A549 treated with Mapracorat at 1 μM for 4 hours (cell line): ENCODE data around the gene TAOK3. TPM values are rescaled to one million over a fixed set of nuclear protein-coding genes. Genes with fewer than 3 reads are reported as not detected.

Experiments used
- total RNA-seq: library from RNA; stranded (reverse); fragments of 200-300 nt; extraction: Qiagen RNA extraction; gene quantifications from 5 replicates; pipeline ENCODE4 v1.2.3, GENCODE V29; 2022

The TAOK3 gene
- total RNA-seq, result 7.0 to 12.4 TPM (median 9.4 TPM) in 5 replicates

DNA sequence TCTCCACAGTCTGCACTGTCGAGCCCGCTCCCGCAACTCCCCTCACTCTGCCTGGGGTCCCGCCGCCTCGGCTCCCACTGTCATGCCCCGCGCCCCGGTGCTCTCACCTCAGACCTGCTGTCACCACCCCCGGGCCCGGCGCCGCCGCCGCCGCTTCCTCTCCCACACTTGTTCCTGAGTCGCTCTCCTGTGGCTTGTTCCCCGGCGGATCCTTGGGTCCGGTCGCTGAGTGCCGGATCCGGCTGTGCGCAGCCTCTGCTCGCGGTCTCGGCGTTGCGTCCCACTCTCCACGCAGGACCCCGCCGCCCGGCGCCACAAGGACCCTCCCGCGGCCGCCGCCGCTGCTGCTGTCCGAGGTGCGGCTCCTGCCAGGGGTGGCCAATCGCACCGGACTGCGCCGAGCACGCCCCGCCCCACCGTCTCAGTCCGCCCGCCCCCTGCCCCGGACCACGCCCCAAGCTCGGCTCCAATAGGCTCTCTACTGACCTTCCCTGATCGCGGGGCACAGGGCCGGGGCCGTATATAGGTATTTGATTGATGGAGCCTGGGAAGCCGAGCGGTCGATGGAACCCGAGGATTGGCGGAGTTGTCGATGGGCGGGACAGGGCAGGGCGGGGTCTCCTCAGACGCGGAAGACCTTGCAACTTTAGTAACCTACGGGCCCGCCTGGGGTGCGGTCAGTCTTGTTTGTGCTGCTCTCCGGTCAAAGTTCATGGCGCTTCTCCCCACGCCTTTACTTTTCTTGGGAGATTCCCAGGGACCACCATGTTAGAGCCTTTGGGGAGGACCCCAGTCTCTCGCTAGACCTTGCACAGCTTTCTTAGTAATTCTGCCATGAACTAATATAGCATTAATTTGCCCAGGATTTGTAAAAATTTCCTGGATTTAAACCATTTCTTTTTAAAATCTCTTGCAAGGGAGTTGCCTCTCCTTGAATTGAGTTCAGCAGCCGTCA, at the start of gene TAOK3:
Gene TAOK3 (minus strand): TSS at position 367 of the 955 bp plus-strand sequence. CDS start 117,340 bp downstream, outside the sequence.

GRCh38 chr12:118376089-118377020, 3.6 kb upstream of the TAOK3 start, which contains the start of gene SUDS3:
Gene SUDS3 (plus strand): TSS chr12:118376555. CDS start chr12:118376692, 137 bp downstream.

GRCh38 chr12:118135788-118136558, 236.7 kb downstream of the TAOK3 start, which contains the start of gene PEBP1:
Gene PEBP1 (plus strand): TSS chr12:118136124. CDS start chr12:118136210, 86 bp downstream.

DNA sequence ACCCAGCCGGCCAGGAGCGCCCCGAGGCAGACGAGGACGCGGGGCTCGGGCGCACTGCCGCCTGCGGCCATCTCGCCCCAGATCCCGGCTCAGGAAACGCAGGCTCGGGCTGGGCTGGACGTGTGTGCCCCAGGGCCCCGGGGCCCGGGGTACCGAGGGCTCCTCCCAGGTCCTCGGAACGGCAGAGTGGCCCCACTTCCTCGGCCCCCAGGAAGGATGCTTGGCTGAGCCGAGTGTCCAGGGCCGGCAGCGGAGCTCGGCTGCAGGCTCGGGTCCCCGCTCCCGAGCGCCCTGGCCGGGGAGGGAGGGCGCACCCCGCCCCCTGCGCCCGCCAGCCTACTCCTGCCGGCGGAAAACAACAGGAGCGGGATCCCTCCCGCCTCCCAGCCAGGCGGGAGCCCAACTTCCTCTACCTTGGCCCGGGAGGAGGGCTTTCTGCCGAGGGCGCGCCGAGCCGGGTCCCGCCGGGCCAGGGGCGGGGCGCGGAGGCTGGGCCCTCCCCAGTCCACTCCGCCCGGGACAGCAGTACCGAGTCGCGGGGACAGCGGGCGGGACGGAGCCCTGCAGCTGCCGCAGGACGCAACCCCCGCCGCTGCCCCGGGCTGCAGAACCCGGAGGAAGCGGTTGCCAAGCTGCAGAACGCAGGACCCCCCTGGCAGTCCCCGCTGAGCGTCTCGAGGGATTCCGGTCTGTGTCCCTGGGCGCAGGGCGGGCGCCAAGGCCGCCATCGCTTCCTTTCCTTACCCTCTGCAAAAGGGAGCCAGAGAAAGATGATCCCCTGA, 268.9 kb downstream of the TAOK3 start, which contains the start of gene VSIG10:
Gene VSIG10 (minus strand): TSS at position 411 of the 782 bp plus-strand sequence. CDS start 340 bp downstream, at position 71.

Other genes with a start within 250 kb of the TAOK3 start
- gene PEBP1, start 236.8 kb downstream of the TAOK3 start, total RNA-seq, result 231 to 292 TPM (median 283 TPM) in 5 replicates
- gene SUDS3, start 3.6 kb upstream of the TAOK3 start, total RNA-seq, result 12.6 to 16.1 TPM (median 14.9 TPM) in 5 replicates